Measurements from ENCODE around the gene MYO1E. TPM values are rescaled to one million over a fixed set of nuclear protein-coding genes. Genes with fewer than 3 reads are reported as not detected.
A peak's percentile ranks its signal among the peaks of the same experiment; 100 is the strongest.

MYO1E gene
- total and polyA plus RNA-seq, 2 of the 4 experiments (the other 2 are of a cell fraction) = 13.4 to 37.3 TPM

DNA sequence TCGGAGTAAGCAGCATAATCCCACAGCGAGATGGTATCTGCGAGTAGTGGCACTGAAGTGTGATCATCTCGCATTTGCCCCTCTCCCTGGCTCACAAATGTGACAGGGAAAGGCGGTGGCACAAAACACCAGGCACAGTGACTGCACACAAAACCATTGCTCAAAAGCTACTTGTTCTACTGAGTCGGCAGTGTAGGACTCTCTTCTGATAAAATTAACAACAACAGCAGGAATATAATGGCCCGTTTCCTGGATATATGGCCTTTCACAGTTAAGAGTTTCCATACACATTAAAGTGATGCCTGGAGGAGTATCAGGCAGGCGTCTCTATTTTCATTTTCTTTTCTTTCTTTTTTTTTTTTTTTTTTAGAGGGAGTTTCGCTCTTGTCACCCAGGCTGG, 69.0 kb downstream of the MYO1E start:
- no peak for DNase-seq
- Histone ChIP-seq H3K9ac (ENCODE audit: low read depth, low read length) (no peak overlapping the region), H2BK5ac (ENCODE audit: low read depth, low read length, poor library complexity, severe bottlenecking) (no peak overlapping the region), H3K18ac (ENCODE audit: low read depth, low read length) (no peak overlapping the region), H3K23ac (ENCODE audit: low read depth, low read length) (no peak overlapping the region), H3K4me3 (ENCODE audit: insufficient read depth, low read depth, low read length) (no peak overlapping the region), H4K91ac (ENCODE audit: insufficient read depth, low read depth, low read length) (no peak overlapping the region), H2AFZ (replicated peaks; ENCODE audit: low read length, poor library complexity) (no peak overlapping the region), H2BK15ac (ENCODE audit: low read depth, low read length) (no peak overlapping the region), H3K4ac (ENCODE audit: low read depth, low read length) (peak overlapping the region; percentile 50; the same call in 1 of the 2 replicates), H3K36me3 (ENCODE audit: control insufficient read depth, insufficient read depth, low read length) (no peaks in the 10 kb centered on the region), H3K56ac (ENCODE audit: extremely low read depth, insufficient read depth, low read length) (no peak overlapping the region), H3K79me1 (ENCODE audit: low read depth in 1 of 2, low read length in 2 of 2) (peaks cover 24 to 70% of the 10 kb centered on the region in 2 experiments), H4K5ac (ENCODE audit: low read depth, low read length) (no peak overlapping the region; the same call in 1 of the 2 replicates), H3K9me3 (ENCODE audit: control insufficient read depth, insufficient read depth, low read length) (no peaks in the 10 kb centered on the region), H2BK120ac (ENCODE audit: low read depth, low read length) (no peak overlapping the region), H3K4me2 (ENCODE audit: low read depth, low read length) (no peak overlapping the region), H3K27me3 (ENCODE audit: control insufficient read depth, insufficient read depth, low read length) (no peaks in the 10 kb centered on the region), H3K27ac (ENCODE audit: insufficient read depth, low read length) (no peak overlapping the region), H2AK5ac (ENCODE audit: low read depth, low read length) (peak overlapping the region; percentile 70; the same call in 1 of the 2 replicates), H4K20me1 (ENCODE audit: insufficient read depth, low read length) (peaks cover 10% of the 10 kb centered on the region), H3K4me1 (ENCODE audit: control insufficient read depth, insufficient read depth, low read length) (peaks cover 15% of the 10 kb centered on the region), H2BK20ac (ENCODE audit: low read depth, low read length) (no peak overlapping the region), H4K8ac (ENCODE audit: low read depth in 2 of 2, low read length in 2 of 2) (peak overlapping the region in 1 of 2 experiments; percentile 6; a peak in 1 of 4 replicates), H2AK9ac (replicated peaks; ENCODE audit: low read depth, low read length, poor library complexity) (no peak overlapping the region), H3K14ac (replicated peaks; ENCODE audit: low read depth, low read length) (no peak overlapping the region; the same call in 1 of the 2 replicates), H3K9me1 (ENCODE audit: insufficient read depth, low read length) (peaks cover 35% of the 10 kb centered on the region)
- intact Hi-C loops (cut with micrococcal nuclease) = no loop called here
- ATAC-seq (ENCODE audit: low read depth) = no peak
- no peak for TF ChIP-seq RFX5 (IDR thresholded peaks at IDR 0.05; ENCODE audit: low read depth, low read length)
- no peak for TF ChIP-seq RCOR1 (IDR thresholded peaks at IDR 0.05; ENCODE audit: insufficient replicate concordance, low read length)
- TF ChIP-seq MAZ (IDR thresholded peaks at IDR 0.05; ENCODE audit: borderline replicate concordance, low read depth, low read length) = no peak
- TF ChIP-seq NFE2L2 (IDR thresholded peaks at IDR 0.05; ENCODE audit: low read depth, low read length) = no peak
- TF ChIP-seq, protein P1, sequence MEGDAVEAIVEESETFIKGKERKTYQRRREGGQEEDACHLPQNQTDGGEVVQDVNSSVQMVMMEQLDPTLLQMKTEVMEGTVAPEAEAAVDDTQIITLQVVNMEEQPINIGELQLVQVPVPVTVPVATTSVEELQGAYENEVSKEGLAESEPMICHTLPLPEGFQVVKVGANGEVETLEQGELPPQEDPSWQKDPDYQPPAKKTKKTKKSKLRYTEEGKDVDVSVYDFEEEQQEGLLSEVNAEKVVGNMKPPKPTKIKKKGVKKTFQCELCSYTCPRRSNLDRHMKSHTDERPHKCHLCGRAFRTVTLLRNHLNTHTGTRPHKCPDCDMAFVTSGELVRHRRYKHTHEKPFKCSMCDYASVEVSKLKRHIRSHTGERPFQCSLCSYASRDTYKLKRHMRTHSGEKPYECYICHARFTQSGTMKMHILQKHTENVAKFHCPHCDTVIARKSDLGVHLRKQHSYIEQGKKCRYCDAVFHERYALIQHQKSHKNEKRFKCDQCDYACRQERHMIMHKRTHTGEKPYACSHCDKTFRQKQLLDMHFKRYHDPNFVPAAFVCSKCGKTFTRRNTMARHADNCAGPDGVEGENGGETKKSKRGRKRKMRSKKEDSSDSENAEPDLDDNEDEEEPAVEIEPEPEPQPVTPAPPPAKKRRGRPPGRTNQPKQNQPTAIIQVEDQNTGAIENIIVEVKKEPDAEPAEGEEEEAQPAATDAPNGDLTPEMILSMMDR (conservative IDR thresholded peaks at IDR 0.05; ENCODE audit: low read depth, low read length) = no peak
- no peak for TF ChIP-seq MAFK (IDR thresholded peaks at IDR 0.05; ENCODE audit: low read depth, low read length)
- TF ChIP-seq, protein P2, sequence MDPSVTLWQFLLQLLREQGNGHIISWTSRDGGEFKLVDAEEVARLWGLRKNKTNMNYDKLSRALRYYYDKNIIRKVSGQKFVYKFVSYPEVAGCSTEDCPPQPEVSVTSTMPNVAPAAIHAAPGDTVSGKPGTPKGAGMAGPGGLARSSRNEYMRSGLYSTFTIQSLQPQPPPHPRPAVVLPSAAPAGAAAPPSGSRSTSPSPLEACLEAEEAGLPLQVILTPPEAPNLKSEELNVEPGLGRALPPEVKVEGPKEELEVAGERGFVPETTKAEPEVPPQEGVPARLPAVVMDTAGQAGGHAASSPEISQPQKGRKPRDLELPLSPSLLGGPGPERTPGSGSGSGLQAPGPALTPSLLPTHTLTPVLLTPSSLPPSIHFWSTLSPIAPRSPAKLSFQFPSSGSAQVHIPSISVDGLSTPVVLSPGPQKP (IDR thresholded peaks at IDR 0.05; ENCODE audit: borderline replicate concordance, low read depth, low read length) = no peak
- TF ChIP-seq MXI1 (IDR thresholded peaks at IDR 0.05; ENCODE audit: borderline replicate concordance, low read depth, low read length) = no peak
- no peak for TF ChIP-seq POLR2A (IDR thresholded peaks at IDR 0.05; ENCODE audit: low read depth, low read length)
- TF ChIP-seq CHD1 (IDR thresholded peaks at IDR 0.05; ENCODE audit: low read depth, low read length) = no peak
- TF ChIP-seq FOS (IDR thresholded peaks at IDR 0.05; ENCODE audit: low read depth, low read length) = no peak
- TF ChIP-seq, protein P3, sequence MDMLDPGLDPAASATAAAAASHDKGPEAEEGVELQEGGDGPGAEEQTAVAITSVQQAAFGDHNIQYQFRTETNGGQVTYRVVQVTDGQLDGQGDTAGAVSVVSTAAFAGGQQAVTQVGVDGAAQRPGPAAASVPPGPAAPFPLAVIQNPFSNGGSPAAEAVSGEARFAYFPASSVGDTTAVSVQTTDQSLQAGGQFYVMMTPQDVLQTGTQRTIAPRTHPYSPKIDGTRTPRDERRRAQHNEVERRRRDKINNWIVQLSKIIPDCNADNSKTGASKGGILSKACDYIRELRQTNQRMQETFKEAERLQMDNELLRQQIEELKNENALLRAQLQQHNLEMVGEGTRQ (IDR thresholded peaks at IDR 0.05; ENCODE audit: low read depth, low read length) = no peak
- no peak for TF ChIP-seq RAD21 (IDR thresholded peaks at IDR 0.05; ENCODE audit: low read length)
- no peak for TF ChIP-seq CEBPB (IDR thresholded peaks at IDR 0.05; ENCODE audit: low read depth, low read length)
- no peak for TF ChIP-seq SMC3 (IDR thresholded peaks at IDR 0.05; ENCODE audit: low read depth, low read length)
- WGBS, 2 experiments (ENCODE audit: extremely low coverage in 2 of 2, insufficient read length in 1 of 2) = 100% methylated on average over 2 of the region's 9 CpGs; no CpG with 5 or more reads in 1 of the 2 experiments
- dilution Hi-C loops (cut with HindIII; ENCODE audit: low sequenced_read_pairs, unreplicated experiment) = no loop called here
- BruUV-seq (replicated peaks) = no TSS peak
- ChIA-PET CTCF (no interaction called here), POLR2A (ENCODE audit: unreplicated experiment) (no interaction called here)
- in situ Hi-C loops (cut with MboI; ENCODE audit: low sequenced_read_pairs) = no loop called here

All from IMR-90 (cell line).